H9 (cell line): ENCODE measurements around the gene SIGMAR1. TPM values are rescaled to one million over a fixed set of nuclear protein-coding genes. Genes with fewer than 3 reads are reported as not detected.

ENCODE experiments used
- DNase-seq: peaks from one replicate; pipeline ENCODE4 v3.0.0-alpha.2; 2017
- H2AFZ ChIP-seq: one replicate; pipeline ENCODE4 v1.6.1; 2013; ENCODE audit warnings: mild to moderate bottlenecking, low read length, control low read depth, moderate library complexity
- H2AK5ac ChIP-seq: 2 replicates; pipeline ENCODE4 v1.6.1; 2013; ENCODE audit warnings: low read length, control low read depth, mixed read lengths; ENCODE audit not compliant: insufficient read length
- H2BK120ac ChIP-seq: one replicate; pipeline ENCODE4 v1.6.1; 2013; ENCODE audit warnings: low read depth, mild to moderate bottlenecking, low read length, control low read depth, inconsistent platforms; ENCODE audit not compliant: poor library complexity, severe bottlenecking
- H2BK12ac ChIP-seq: 2 replicates; pipeline ENCODE4 v1.6.1; 2013; ENCODE audit warnings: low read length, control low read depth, mixed read lengths, low read depth; ENCODE audit not compliant: insufficient read length
- H2BK15ac ChIP-seq: 2 replicates; pipeline ENCODE4 v1.6.1; 2013; ENCODE audit warnings: low read depth, low read length, control low read depth
- H2BK20ac ChIP-seq: one replicate; pipeline ENCODE4 v1.6.1; 2013; ENCODE audit warnings: low read depth, mild to moderate bottlenecking, low read length, control low read depth, inconsistent platforms; ENCODE audit not compliant: poor library complexity, severe bottlenecking
- H2BK5ac ChIP-seq: 2 replicates; pipeline ENCODE4 v1.6.1; 2013; ENCODE audit warnings: low read length, control low read depth, mixed read lengths; ENCODE audit not compliant: insufficient read length
- H3K14ac ChIP-seq: 2 replicates; pipeline ENCODE4 v1.6.1; 2013; ENCODE audit warnings: low read length, control low read depth; ENCODE audit not compliant: insufficient read depth
- H3K18ac ChIP-seq: 2 replicates; pipeline ENCODE4 v1.6.1; 2013; ENCODE audit warnings: low read depth, mild to moderate bottlenecking, mixed read lengths, low read length, control low read depth; ENCODE audit not compliant: insufficient read length
- H3K23ac ChIP-seq: 2 replicates; pipeline ENCODE4 v1.6.1; 2013; ENCODE audit warnings: low read length, control low read depth, mixed read lengths, low read depth; ENCODE audit not compliant: insufficient read length
- H3K23me2 ChIP-seq: 2 replicates; pipeline ENCODE4 v1.6.1; 2013; ENCODE audit warnings: low read depth, mild to moderate bottlenecking, mixed read lengths, low read length, control low read depth; ENCODE audit not compliant: insufficient read length, poor library complexity, severe bottlenecking
- H3K27ac ChIP-seq: 2 replicates; pipeline ENCODE4 v1.5.1; 2013; ENCODE audit warnings: low read length, control low read depth, mixed read lengths, low read depth; ENCODE audit not compliant: insufficient read length
- H3K27me3 ChIP-seq: 2 replicates; pipeline ENCODE4 v1.6.1; 2013; ENCODE audit warnings: low read length, control low read depth, inconsistent platforms; ENCODE audit not compliant: insufficient read depth
- H3K4ac ChIP-seq: 2 replicates; pipeline ENCODE4 v1.6.1; 2013; ENCODE audit warnings: low read depth, mild to moderate bottlenecking, control low read depth, inconsistent platforms, low read length, moderate library complexity
- H3K4me1 ChIP-seq: 2 replicates; pipeline ENCODE4 v1.6.1; 2013; ENCODE audit warnings: low read length, control low read depth, inconsistent platforms; ENCODE audit not compliant: insufficient read depth
- H3K4me2 ChIP-seq: 2 replicates; pipeline ENCODE4 v1.6.1; 2013; ENCODE audit warnings: low read length, control low read depth, mixed read lengths; ENCODE audit not compliant: insufficient read length, insufficient read depth
- H3K56ac ChIP-seq: 2 replicates; pipeline ENCODE4 v1.6.1; 2013; ENCODE audit warnings: low read depth, mild to moderate bottlenecking, mixed read lengths, low read length, control low read depth; ENCODE audit not compliant: insufficient read length
- H3K79me1 ChIP-seq: 2 replicates; pipeline ENCODE4 v1.6.1; 2013; ENCODE audit warnings: low read depth, mild to moderate bottlenecking, moderate library complexity, low read length, control low read depth, inconsistent platforms; ENCODE audit not compliant: insufficient read depth, poor library complexity, severe bottlenecking
- H3K79me2 ChIP-seq: 2 replicates; pipeline ENCODE4 v1.6.1; 2013; ENCODE audit warnings: low read length, control low read depth, inconsistent platforms; ENCODE audit not compliant: insufficient read depth
- H3K9ac ChIP-seq: 2 replicates; pipeline ENCODE4 v1.6.1; 2013; ENCODE audit warnings: low read length, control low read depth, mixed read lengths; ENCODE audit not compliant: insufficient read length; ENCODE audit errors: extremely low read depth
- H3K9me3 ChIP-seq: one replicate; pipeline ENCODE4 v1.6.1; 2013; ENCODE audit warnings: low read depth, low read length, inconsistent platforms; ENCODE audit not compliant: control insufficient read depth
- H3T11ph ChIP-seq: one replicate; pipeline ENCODE4 v1.6.1; 2013; ENCODE audit warnings: mild to moderate bottlenecking, low read length, control low read depth, inconsistent platforms
- H4K20me1 ChIP-seq: one replicate; pipeline ENCODE4 v1.6.1; 2013; ENCODE audit not compliant: control insufficient read depth, insufficient read length, insufficient read depth
- H4K5ac ChIP-seq: 2 replicates; pipeline ENCODE4 v1.6.1; 2013; ENCODE audit warnings: low read depth, mild to moderate bottlenecking, mixed read lengths, low read length, control low read depth; ENCODE audit not compliant: insufficient read length
- H4K8ac ChIP-seq: replicated peaks from 2 replicates; pipeline ENCODE4 v1.6.1; 2013; ENCODE audit warnings: low read length, control low read depth, mixed read lengths, low read depth; ENCODE audit not compliant: insufficient read length
- H4K91ac ChIP-seq: 2 replicates; pipeline ENCODE4 v1.6.1; 2013; ENCODE audit warnings: low read depth, mild to moderate bottlenecking, moderate library complexity, mixed read lengths, low read length, control low read depth; ENCODE audit not compliant: insufficient read length
- H3K27ac Mint-ChIP-seq, 3 experiments: 2 replicates in 2 of 3; 3 replicates in 1 of 3; pipeline ENCODE4 v1.8.0; 2020 to 2021; ENCODE audit warnings: mixed read lengths in 3 of 3, mild to moderate bottlenecking in 1 of 3, moderate library complexity in 1 of 3
- H3K27me3 Mint-ChIP-seq: 2 replicates; pipeline ENCODE4 v1.8.0; 2021; ENCODE audit warnings: low read depth, mild to moderate bottlenecking, moderate library complexity, mixed read lengths
- H3K36me3 Mint-ChIP-seq, 3 experiments: 2 replicates in 2 of 3; 3 replicates in 1 of 3; pipeline ENCODE4 v1.8.0; 2020 to 2021; ENCODE audit warnings: low read depth in 3 of 3, mixed read lengths in 3 of 3; ENCODE audit not compliant: insufficient read depth in 1 of 3
- H3K4me1 Mint-ChIP-seq, 2 experiments: 2 replicates each; pipeline ENCODE4 v1.8.0; 2020; ENCODE audit warnings: mixed read lengths in 2 of 2
- H3K4me3 Mint-ChIP-seq, 2 experiments: 2 replicates in 1 of 2; 3 replicates in 1 of 2; pipeline ENCODE4 v1.8.0; 2020 to 2021; ENCODE audit warnings: mild to moderate bottlenecking in 2 of 2, mixed read lengths in 2 of 2, moderate library complexity in 1 of 2
- H3K9me3 Mint-ChIP-seq, 2 experiments: 2 replicates in 1 of 2; 3 replicates in 1 of 2; pipeline ENCODE4 v1.8.0; 2020; ENCODE audit warnings: mild to moderate bottlenecking in 2 of 2, mixed read lengths in 2 of 2, moderate library complexity in 1 of 2
- WGBS: extraction: QIAGEN DNeasy Blood & Tissue Kit; methylation state at CpG from one replicate; pipeline ENCODE4 v1.1.7; 2013; ENCODE audit warnings: missing lambda C conversion rate, low lambda C conversion rate, mixed read lengths; ENCODE audit not compliant: insufficient read length; ENCODE audit errors: extremely low coverage; 5-methylcytosine and 5-hydroxymethylcytosine counted together
- total RNA-seq: library from RNA; stranded (reverse); gene quantifications from 2 replicates; pipeline ENCODE4 v1.2.1, GENCODE V29; 2021
- TF ChIP-seq, protein P1 (sequence below): fragments of 200-600 bp; sonication (generic); conservative IDR thresholded peaks from 3 replicates; pipeline ENCODE4 v1.8.0; 2021; ENCODE audit warnings: antibody characterized with exemption, mild to moderate bottlenecking

SIGMAR1 gene
- total RNA-seq, 1 experiment from 2014 or later: 68.3 TPM

- H4K5ac ChIP-seq: no peak within 1 kb of the TSS
Measured at GRCh38 chr9:34646211-34647083, 8.9 kb upstream of the SIGMAR1 start, which contains the start of gene GALT. Gene GALT (plus strand): TSS chr9:34646675. CDS start chr9:34646705, 30 bp downstream.

More at GRCh38 chr9:34646211-34647083, 8.9 kb upstream of the SIGMAR1 start, which contains the start of gene GALT:
- no peak within 1 kb of the TSS for H2BK120ac ChIP-seq
- no peak within 1 kb of the TSS for H2BK20ac ChIP-seq
- DNase-seq: peak; percentile 96
- no peak within 1 kb of the TSS for H3T11ph ChIP-seq
- H3K36me3 Mint-ChIP-seq: peaks cover 17 to 28% (median 24%) of the 10 kb centered on the region in 3 experiments; a peak in 6 of 7 replicates
- H2BK15ac ChIP-seq: no peak within 1 kb of the TSS
- H3K23ac ChIP-seq: no peak within 1 kb of the TSS
- no peak within 1 kb of the TSS for H3K4ac ChIP-seq
- TF ChIP-seq, protein P1, sequence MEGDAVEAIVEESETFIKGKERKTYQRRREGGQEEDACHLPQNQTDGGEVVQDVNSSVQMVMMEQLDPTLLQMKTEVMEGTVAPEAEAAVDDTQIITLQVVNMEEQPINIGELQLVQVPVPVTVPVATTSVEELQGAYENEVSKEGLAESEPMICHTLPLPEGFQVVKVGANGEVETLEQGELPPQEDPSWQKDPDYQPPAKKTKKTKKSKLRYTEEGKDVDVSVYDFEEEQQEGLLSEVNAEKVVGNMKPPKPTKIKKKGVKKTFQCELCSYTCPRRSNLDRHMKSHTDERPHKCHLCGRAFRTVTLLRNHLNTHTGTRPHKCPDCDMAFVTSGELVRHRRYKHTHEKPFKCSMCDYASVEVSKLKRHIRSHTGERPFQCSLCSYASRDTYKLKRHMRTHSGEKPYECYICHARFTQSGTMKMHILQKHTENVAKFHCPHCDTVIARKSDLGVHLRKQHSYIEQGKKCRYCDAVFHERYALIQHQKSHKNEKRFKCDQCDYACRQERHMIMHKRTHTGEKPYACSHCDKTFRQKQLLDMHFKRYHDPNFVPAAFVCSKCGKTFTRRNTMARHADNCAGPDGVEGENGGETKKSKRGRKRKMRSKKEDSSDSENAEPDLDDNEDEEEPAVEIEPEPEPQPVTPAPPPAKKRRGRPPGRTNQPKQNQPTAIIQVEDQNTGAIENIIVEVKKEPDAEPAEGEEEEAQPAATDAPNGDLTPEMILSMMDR: peak; percentile 55; the same call in 2 of the 3 replicates
- H3K9me3 ChIP-seq: no peaks in the 10 kb centered on the region
- no peaks in the 10 kb centered on the region for H3K9me3 Mint-ChIP-seq
- H3K23me2 ChIP-seq: peaks cover 9% of the 10 kb centered on the region
- H3K27me3 Mint-ChIP-seq: no peaks in the 10 kb centered on the region; the same call in 1 of the 2 replicates
- H4K91ac ChIP-seq: no peak within 1 kb of the TSS
- no peaks in the 10 kb centered on the region for H4K20me1 ChIP-seq
- H4K8ac ChIP-seq: no peak within 1 kb of the TSS
- no peak within 1 kb of the TSS for H3K56ac ChIP-seq
- peak within 1 kb of the TSS; percentile 94 for H3K4me2 ChIP-seq
- peaks cover 10% of the 10 kb centered on the region; the same call in 1 of the 2 replicates for H3K4me1 ChIP-seq
- H3K4me3 Mint-ChIP-seq: peak within 1 kb of the TSS; percentile 85 to 93
- peak within 1 kb of the TSS; percentile 31 for H3K18ac ChIP-seq
- H3K27ac ChIP-seq: no peak within 1 kb of the TSS
- no peak within 1 kb of the TSS for H2AFZ ChIP-seq
- H3K14ac ChIP-seq: peak within 1 kb of the TSS; percentile 41
- no peaks in the 10 kb centered on the region for H3K79me1 ChIP-seq
- H2AK5ac ChIP-seq: no peak within 1 kb of the TSS
- H3K79me2 ChIP-seq: peaks cover 2% of the 10 kb centered on the region; the same call in 1 of the 2 replicates
- no CpG with 5 or more reads among the region's 43 CpGs for WGBS
- H3K4me1 Mint-ChIP-seq: peaks cover 31 to 38% of the 10 kb centered on the region in 2 experiments
- peak within 1 kb of the TSS; percentile 11 to 94 (median 66); a peak in 4 of 7 replicates for H3K27ac Mint-ChIP-seq
- peak within 1 kb of the TSS; percentile 28 for H3K9ac ChIP-seq
- H3K27me3 ChIP-seq: no peaks in the 10 kb centered on the region
- H2BK5ac ChIP-seq: no peak within 1 kb of the TSS
- no peak within 1 kb of the TSS for H2BK12ac ChIP-seq
